GM21576 (cell line): ENCODE measurements around the gene FGFR3.

Experiments used
- ATAC-seq: cut with Tn5 transposase; IDR thresholded peaks from one replicate; pipeline ENCODE4 v1.9.1; 2021; ENCODE audit warnings: mild to moderate bottlenecking, moderate library complexity; ENCODE audit not compliant: unreplicated experiment

FGFR3 gene

DNA sequence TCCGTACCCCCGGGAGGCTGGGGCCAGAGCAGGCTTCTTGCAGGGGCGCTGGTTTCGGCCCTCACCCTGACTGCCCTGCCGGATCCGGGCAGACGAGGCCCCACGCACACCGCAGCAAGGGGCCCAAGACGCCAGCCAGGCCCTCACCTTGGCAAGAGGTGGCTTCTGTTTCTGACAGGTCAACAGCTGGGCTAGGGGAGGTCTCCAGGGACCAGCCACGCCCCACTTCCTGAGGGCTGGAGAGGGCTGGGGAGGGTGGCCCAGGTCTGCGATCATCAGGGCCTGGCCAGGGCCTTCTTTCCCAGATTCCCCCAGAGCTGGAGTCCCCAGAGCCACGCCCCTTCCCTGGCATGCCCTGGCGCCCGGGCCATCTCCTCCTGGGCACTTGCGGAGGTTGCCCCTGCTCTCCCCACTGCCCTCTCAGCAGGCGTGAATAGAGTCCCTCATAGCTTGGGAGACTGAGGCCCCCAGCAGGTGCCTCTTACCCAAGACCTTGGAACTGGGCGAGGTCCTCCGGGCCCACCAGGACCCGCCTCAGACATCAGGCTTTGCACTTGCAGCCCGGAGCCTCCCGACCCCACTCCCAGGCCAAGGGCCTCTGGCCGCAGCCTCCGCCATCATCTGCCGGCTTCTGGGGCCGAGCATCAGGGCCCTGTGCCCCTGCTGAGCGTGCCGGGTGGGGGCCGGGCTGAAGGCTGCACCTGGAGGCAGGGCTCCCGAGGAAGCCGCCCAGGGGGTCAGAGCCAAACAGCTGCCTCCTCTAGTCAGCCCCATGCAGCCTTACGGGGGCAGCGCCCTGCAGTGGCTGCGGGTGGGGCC lies 6.3 kb upstream of the FGFR3 start:
- no peak for ATAC-seq

DNA sequence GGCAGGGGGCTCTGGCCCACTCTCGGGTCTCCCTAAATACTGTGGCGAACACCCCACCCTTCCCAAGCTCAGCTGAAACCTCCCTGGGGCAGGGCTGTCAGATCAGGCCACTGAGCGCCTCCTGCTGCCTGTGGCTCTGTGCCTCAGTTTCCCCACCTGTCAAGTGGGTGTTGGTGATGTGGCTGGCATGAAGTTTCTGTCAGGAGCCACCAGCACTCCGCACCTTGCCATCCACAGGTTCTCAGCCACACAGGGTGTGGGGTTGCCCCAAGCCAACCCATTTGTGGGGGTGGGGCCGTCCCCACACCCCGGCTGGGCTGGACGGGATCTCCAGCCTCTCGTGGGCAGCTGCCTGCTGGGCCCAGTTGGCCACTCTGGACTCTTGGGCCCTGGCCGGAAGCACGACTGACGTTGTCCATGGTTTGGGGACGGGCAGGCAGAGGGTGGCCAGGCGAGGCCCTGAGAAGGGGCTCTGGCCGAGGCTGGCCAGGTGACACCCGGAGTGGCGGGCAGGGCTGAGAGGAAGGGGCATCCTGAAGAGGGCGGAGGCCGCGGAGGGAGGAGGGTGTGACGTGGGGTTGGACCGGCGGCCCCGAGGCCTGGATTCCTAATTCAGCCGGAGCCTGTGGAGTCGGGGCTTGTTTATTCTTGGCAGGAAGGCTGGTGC lies 5.5 kb upstream of the FGFR3 start:
- ATAC-seq: no peak

DNA sequence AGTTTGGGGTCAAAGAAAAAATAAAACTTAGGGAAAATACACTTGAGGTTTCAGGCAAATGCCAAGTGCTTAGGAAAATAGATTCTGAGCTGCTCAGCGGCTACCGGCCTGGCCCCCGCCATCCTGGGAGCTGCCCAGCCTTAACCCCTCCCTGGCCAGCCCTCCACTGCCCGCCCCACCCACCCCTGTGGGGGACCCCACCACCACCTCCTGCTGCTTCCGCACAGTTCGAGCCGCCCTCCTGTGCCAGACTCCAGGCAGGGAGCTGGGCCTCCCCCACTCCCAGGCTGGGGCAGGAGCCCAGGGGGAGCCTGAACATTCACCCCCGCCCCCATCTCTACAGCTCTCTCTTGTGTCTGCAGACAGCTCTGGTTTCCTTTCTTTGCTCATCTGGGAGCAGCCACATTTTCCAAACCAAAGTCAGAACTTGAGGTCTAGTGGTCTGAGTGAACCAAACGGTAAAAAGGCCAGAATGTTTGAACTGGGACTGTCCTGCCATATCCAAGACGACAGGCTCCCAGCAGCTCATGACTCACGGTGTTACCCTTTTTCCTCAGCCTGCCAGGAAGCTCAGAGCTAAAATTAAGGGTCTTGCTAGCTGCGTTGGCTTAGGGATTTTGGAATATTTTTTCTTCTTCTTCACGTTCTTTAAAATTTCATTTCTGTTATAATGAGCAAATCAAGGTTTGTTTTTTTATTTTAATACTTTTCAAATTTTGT lies 4.7 kb upstream of the FGFR3 start:
- ATAC-seq: no peak

DNA sequence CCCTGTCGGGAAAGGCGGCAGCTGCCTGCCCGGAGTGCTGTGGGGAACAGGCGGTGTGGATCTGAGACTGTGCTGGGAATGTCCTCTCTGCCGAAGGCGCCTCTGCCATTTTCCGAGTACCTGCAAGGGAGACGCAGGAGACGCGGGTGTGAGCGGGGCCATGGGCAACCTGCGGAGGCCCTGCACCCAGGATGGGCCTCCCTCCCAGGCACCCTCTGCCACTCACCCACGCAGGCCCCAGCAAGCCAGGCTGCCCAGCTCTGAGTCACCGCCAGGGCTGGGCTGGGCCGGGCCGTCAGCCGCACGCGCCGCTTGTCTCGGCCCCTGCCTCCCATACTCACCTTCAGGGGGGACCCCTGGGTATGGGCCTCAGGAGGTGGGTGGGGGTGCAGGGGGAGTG lies 3.5 kb upstream of the FGFR3 start:
- no peak for ATAC-seq

- ATAC-seq: no peak
Observed at GRCh38 chr4:1790005-1790404, 3.1 kb upstream of the FGFR3 start.

DNA sequence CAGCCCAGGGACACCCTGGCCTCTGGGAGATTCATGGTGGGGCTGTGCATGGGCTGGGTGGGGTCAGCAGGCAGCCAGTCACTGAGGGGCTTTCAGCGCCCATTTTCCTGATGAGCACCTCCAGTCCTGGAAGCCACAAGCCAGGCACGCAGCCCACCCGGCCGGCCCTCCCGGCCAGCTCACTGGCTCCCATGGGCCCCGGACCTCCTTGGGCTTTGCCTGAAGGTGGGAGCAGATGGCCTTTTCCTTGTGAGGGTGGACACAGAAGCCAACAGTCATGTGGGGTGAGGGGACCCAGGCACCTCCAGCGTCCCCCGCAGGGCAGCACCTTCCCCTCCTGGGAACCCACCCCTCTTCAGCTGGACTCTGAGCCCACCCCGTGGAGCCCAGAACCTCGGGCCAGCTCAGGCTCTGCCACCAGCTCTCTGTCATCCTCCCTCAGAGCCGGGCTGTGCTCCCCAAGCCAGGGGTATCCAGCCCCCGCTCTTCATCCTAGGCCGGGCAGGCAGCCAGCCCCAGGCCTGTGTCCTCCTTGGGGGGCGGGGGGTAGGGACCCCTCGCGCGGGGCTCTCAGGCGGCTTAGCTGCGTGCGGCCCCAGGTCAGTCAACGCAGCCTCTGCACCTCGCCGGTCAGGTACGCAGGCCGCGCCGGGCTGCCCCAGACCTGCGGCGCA lies 798 bp upstream of the FGFR3 start:
- ATAC-seq: no peak

- ATAC-seq: no peak
Observed at GRCh38 chr4:1793496-1793840, 375 bp downstream of the FGFR3 start.

DNA sequence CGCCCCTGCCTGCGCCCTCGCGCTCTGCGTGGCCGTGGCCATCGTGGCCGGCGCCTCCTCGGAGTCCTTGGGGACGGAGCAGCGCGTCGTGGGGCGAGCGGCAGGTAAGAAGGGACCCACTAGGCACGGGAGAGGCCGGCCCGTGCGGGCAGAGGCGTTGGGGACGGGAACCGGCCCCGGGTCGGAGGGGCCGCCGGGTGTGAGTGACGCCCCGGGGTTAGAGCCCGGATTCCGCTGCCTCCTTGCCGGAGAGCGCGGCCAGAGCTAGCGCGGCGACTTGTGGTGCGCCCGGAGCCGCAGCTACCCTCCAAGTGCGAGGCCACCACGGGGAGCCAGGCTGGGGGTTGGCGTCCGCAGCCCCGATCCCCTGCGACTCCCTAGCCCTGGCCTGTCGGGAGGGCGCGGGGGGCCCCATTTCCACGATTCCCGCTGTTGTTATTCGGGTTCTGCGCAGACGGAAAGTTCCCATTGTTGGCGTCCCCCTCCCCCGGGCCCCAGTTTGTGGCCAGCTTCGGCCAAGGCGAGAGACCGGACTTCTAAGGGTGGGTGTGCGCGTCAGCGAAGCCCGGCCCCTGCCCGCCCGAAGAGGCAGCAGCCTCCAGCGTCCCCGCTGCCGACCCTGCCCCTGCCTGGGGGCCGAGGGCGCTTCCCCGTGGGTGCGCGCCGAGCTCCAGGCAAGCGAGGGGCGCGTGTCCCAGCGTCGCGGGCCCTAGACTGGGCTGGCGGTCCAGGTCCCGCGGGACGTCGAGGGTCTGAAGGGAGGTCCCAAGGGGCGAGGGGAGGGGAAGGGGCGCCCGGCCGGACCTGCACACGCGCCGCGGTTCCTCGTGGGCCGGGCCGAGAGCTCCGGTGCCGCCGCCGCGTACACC lies 1.1 kb downstream of the FGFR3 start:
- no peak for ATAC-seq

DNA sequence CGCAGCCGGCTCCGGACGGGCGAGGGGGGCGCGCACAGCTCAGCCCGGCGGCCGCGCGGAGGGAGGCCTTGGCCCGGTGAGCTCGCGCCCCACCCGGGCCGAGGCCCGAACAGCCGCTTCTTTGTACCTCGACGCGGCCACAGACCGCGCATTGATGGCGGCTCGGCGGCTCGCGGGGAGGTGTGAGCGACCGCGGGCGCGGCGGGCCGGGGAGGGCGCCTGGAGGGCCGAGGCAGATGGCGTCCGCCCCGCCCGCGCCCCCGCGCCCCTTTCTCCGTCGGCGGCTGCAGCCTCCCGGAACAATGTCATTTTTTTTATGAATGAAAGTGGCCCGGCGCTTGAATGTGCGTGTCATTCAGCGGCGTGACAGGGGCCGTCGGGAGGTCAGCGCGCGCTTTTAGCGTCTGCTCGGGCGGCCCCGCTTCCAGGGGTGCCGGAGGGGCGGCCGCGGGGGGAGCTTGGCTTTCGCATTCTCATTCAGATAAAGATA lies 1.8 kb downstream of the FGFR3 start:
- ATAC-seq: no peak

DNA sequence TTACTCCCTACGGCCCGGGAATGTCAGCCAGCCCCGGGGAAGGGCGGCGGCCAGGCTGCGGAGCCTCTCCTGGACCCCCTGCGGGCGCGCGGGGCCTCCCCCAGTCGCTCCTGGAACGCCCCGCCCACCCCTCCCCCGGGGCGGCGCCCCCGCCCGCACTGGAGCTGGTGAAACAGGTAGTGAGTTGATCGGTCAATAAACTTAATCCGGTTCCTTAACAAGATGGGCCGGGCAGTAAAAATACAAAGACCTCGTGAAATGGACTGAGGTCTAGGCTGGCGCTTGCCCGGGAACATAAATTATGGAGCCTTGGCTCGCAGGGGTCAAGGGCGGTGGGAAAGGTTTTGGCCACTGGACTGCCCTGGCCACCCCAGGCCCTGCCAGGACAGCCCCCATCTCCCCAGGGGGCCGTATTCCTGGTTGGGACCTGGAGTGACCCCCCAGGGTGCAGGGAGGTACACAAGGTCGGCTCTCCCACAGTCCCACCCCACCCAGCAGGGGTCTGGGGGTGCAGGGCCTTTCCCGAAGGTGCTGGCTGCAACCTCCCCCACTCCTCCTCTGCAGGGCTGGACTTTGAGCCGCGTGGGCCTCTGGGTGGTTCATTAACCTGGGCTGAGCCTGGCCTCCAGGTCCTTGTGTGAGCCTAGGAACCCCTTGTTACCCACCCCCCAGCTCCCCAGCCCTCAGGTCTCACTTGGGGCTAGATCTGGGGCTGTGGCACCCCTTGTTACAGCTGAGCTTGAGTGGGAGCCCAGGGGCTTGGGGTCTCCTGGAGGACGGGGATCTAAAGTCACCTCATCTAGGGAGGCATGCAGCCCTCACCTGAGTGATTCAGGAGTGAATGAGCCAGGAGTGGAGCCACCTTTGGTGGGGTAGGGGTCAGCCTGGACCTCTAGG lies 2.5 kb downstream of the FGFR3 start:
- ATAC-seq: no peak

- no peak for ATAC-seq
Observed at GRCh38 chr4:1796486-1797204, 3.6 kb downstream of the FGFR3 start.

DNA sequence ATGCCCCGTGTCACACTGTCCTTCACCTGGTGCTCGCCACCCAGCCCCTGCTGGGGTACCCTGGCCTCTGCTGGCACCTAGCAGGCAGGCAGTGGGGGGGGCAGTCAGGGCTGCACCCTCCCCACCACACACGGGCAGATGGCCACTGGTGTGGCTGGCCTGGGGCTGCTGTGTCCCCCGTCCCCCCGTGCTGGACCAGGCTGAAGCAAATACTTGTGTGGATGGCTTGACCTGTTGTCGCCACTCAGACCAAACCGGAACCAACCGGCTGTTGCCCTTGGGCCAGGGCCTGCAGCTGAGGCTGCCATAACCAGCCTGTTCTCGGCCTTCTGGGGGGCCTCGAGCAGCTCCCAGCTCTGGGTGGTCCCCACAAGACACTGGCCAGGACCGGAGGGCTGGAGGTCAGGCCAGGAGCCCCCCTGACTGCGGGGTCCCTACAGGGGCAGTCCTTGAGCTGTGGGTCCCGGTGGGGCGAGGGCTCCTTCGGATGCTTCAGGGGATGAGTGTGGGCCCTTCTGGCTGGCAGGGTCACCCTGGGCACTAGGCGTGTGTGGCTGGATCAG lies 4.3 kb downstream of the FGFR3 start:
- no peak for ATAC-seq

GRCh38 chr4:1797861-1798579 lies 4.9 kb downstream of the FGFR3 start:
- ATAC-seq: no peak

DNA sequence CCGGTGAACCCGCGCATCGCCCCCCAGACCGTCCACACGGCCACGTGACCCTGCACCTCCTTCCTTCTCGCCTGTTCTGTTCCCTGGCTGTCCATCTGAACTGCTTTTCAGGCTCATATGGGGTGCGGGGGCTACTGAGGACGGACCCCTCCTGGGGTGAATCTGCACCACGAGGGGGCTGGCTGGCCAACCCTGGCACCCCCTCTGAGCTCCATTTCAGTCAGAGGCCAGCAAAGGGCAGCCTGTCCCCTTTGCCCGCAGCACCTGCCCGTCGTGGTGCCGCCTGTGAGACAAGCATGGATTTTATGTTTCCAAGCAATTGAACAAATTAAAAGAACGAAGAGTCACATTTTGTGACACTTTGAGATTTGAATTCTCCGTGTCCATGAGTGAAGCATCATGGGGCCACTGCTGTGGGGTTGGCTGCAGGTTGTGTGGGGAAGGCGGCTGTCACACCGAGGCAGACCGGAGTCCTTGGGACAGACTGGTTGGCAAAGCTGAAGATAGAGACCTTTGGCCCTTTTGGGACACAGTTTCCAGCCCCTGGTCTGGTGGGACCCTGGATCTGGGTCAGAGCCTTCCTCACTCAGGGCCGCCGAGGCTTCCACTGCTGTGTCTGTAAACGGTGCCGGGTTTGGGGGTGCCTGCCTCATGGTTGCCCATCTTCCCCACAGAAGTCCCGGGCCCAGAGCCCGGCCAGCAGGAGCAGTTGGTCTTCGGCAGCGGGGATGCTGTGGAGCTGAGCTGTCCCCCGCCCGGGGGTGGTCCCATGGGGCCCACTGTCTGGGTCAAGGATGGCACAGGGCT lies 5.7 kb downstream of the FGFR3 start:
- no peak for ATAC-seq

DNA sequence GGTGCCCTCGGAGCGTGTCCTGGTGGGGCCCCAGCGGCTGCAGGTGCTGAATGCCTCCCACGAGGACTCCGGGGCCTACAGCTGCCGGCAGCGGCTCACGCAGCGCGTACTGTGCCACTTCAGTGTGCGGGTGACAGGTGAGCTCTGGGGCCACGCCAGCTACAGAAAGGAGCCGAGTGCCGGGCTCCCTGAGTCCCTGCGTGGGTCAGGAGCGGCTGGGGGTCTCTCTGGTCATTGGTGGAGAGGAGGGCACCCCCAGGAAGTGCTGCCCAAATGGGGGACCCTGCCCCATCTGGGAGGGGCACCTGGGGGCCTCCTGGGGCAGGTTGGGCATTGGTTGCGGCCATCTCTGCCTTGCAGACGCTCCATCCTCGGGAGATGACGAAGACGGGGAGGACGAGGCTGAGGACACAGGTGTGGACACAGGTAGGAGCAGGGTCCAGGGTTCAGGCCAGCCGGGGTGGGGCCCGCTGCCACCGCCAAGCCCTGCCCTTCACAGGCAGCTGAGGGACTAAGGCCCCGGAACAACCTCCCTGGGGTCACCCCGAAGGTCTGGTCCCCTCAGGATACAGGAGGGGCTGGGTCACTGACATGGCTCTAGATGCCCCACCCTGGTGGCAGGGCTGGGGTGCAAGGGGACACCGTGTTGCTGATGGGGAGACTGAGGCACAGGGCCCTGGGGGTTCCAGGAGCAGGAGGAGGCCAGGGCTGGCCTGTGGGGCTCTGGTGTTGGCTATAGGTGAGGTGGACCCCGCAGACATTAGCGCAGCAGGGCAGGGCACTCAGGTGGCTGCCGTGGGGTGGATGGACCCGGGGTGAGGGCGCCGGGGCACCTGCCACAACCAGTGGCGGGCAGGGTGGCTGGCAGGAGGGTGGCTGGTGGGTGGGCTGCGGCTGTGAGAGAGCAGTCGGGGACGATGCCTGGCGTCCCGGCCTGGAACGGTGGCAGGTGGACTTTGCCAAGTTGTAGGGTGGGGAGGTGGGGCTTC lies 6.6 kb downstream of the FGFR3 start:
- no peak for ATAC-seq

DNA sequence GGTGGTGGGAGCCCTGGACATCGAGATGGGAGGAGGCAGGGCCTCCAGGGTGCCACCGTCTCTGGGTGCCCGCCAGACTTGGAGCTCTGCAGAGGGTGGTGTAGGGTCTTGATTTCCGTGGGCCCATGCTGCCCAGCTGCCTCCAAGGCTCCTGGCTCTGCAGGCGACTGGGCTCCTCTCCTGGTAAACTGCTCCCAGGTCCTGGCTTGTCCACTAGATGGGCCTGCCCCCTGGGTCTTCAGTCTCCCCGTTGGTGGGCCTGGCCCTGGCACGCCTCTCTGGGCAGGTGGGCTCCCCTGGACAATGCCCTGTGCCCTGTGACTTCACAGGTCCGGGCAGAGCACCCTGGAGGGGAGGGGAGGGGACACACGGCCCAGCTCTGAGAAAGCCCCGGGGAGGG lies 7.7 kb downstream of the FGFR3 start:
- no peak for ATAC-seq
